B cell (primary cell): Measurements from ENCODE around the gene POLK. TPM values are rescaled to one million over a fixed set of nuclear protein-coding genes. Genes with fewer than 3 reads are reported as not detected.

Experiments used
- ATAC-seq: fragments of 200-7000 bp; cut with Tn5 transposase; one replicate; pipeline ENCODE4 v1.10.0; 2021; ENCODE audit warnings: low read depth, mild to moderate bottlenecking, moderate number of reproducible peaks, moderate library complexity
- CTCF ChIA-PET: fragments of 350-600 bp; sonication (Branson Sonifier 250); formaldehyde crosslinking; loops from one replicate; lab custom pipeline; 2021; ENCODE audit warnings: antibody characterized with exemption, inconsistent platforms; lab: Charles Lee
- POLR2A ChIA-PET: fragments of 350-600 bp; sonication (Branson Sonifier 250); formaldehyde crosslinking; loops from one replicate; lab custom pipeline; 2021; ENCODE audit warnings: antibody characterized with exemption; lab: Charles Lee
- DNase-seq: peaks from one replicate; pipeline ENCODE4 v3.0.0; 2013
- H2AFZ ChIP-seq: 2 replicates; pipeline ENCODE4 v1.6.1; 2012; ENCODE audit warnings: mild to moderate bottlenecking, low read depth, low read length; ENCODE audit not compliant: insufficient read depth, poor library complexity, severe bottlenecking
- H3K27ac ChIP-seq, 2 donors: 1 replicate in 1 of 2; 2 replicates in 1 of 2; pipeline ENCODE4 v1.5.1; 2012 to 2013; ENCODE audit warnings: low read length in 2 of 2, mild to moderate bottlenecking in 2 of 2, moderate library complexity in 1 of 2
- H3K27me3 ChIP-seq, 4 experiments: fragments of 200-600 bp in 1 of 4; sonication (generic) in 1 of 4; replicated peaks in 1 of 4; 1 replicate in 2 of 4; 2 replicates in 2 of 4; pipeline versions ENCODE4 v1.6.1 to v1.7.0; 2013 to 2016; ENCODE audit warnings: low read length in 3 of 4, mild to moderate bottlenecking in 2 of 4, mixed read lengths in 1 of 4, moderate library complexity in 1 of 4; ENCODE audit not compliant: insufficient read depth in 4 of 4, control insufficient read depth in 3 of 4; ENCODE audit errors: control extremely low read depth in 1 of 4
- H3K36me3 ChIP-seq, 2 experiments: replicated peaks in 1 of 2; 1 replicate in 1 of 2; 2 replicates in 1 of 2; pipeline versions ENCODE4 v1.6.1 to v1.7.1; 2013; ENCODE audit warnings: low read length in 1 of 2; ENCODE audit not compliant: insufficient read depth in 2 of 2, control insufficient read depth in 1 of 2; ENCODE audit errors: control extremely low read depth in 1 of 2, extremely low read depth in 1 of 2
- H3K4me1 ChIP-seq, 2 donors: fragments of 200-600 bp in 1 of 2; sonication (generic) in 1 of 2; 1 replicate in 1 of 2; 2 replicates in 1 of 2; pipeline versions ENCODE4 v1.5.1 to v1.6.1; 2013 to 2017; ENCODE audit warnings: low read length in 2 of 2; ENCODE audit not compliant: control insufficient read depth in 2 of 2, insufficient read depth in 2 of 2
- H3K4me2 ChIP-seq: replicated peaks from 2 replicates; pipeline ENCODE3; 2012; ENCODE audit warnings: mild to moderate bottlenecking, low read depth, low read length; ENCODE audit not compliant: poor library complexity, severe bottlenecking
- H3K4me3 ChIP-seq, 5 experiments: fragments of 200-600 bp in 1 of 5; sonication (generic) in 1 of 5; 1 replicate in 3 of 5; 2 replicates in 2 of 5; pipeline versions ENCODE4 v1.5.1 to v1.7.0; 2011 to 2016; ENCODE audit warnings: low read length in 4 of 5, mild to moderate bottlenecking in 4 of 5, low read depth in 2 of 5, control low read depth in 1 of 5, moderate library complexity in 1 of 5; ENCODE audit not compliant: insufficient read depth in 1 of 5; ENCODE audit errors: control extremely low read depth in 1 of 5, extremely low read depth in 1 of 5
- H3K79me2 ChIP-seq: fragments of 200-600 bp; sonication (generic); one replicate; pipeline ENCODE4 v1.6.0; 2016; ENCODE audit warnings: low read length; ENCODE audit not compliant: control insufficient read depth, insufficient read depth
- H3K9ac ChIP-seq: fragments of 200-600 bp; sonication (generic); 2 replicates; pipeline ENCODE4 v1.6.1; 2017; ENCODE audit warnings: mild to moderate bottlenecking, low read length, moderate library complexity
- H3K9me3 ChIP-seq, 3 donors: one replicate each; pipeline versions ENCODE4 v1.6.1 to v1.7.1; 2013; ENCODE audit warnings: low read length in 2 of 3; ENCODE audit not compliant: control insufficient read depth in 2 of 3, insufficient read depth in 1 of 3; ENCODE audit errors: control extremely low read depth in 1 of 3
- H4K20me1 ChIP-seq: 2 replicates; pipeline ENCODE4 v1.6.0; 2012; ENCODE audit warnings: mild to moderate bottlenecking, low read length; ENCODE audit not compliant: insufficient read depth, control insufficient read depth, poor library complexity, severe bottlenecking
- H3K27ac Mint-ChIP-seq: one replicate; pipeline ENCODE4 v1.8.0; 2021; ENCODE audit warnings: mixed read lengths
- H3K27me3 Mint-ChIP-seq: one replicate; pipeline ENCODE4 v1.8.0; 2021; ENCODE audit warnings: mixed read lengths
- H3K4me1 Mint-ChIP-seq: one replicate; pipeline ENCODE4 v1.8.0; 2021; ENCODE audit warnings: mixed read lengths
- H3K4me3 Mint-ChIP-seq: one replicate; pipeline ENCODE4 v1.8.0; 2021; ENCODE audit warnings: mixed read lengths
- H3K9me3 Mint-ChIP-seq: one replicate; pipeline ENCODE4 v1.8.0; 2022; ENCODE audit warnings: mixed read lengths; ENCODE audit not compliant: insufficient read depth
- CTCF ChIP-seq: fragments of 200-600 bp; IDR thresholded peaks from one replicate; pipeline ENCODE4 v1.8.0; 2022; ENCODE audit warnings: antibody characterized with exemption, mild to moderate bottlenecking
- EZH2 ChIP-seq: IDR thresholded peaks from 2 replicates; pipeline ENCODE4 v1.6.1; 2012; ENCODE audit warnings: borderline replicate concordance, low read depth, mild to moderate bottlenecking, moderate library complexity, low read length; ENCODE audit not compliant: insufficient read depth, poor library complexity, severe bottlenecking
- WGBS: methylation state at CpG from one replicate; pipeline ENCODE4 v1.1.5; 2013; ENCODE audit warnings: missing lambda C conversion rate; ENCODE audit not compliant: insufficient coverage; 5-methylcytosine and 5-hydroxymethylcytosine counted together
- intact Hi-C: fragments of 100-400 bp; cut with micrococcal nuclease; formaldehyde crosslinking; loops from one replicate; pipeline ENCODE4 v1.10.0; 2022
- polyA plus RNA-seq: library from polyadenylated mRNA; depleted of rRNA; stranded (reverse); fragments of >200 nt; gene quantifications from 2 replicates; pipeline ENCODE4 v1.2.3, GENCODE V29; 2012
- total RNA-seq, 2 donors: library from RNA; stranded (reverse); fragments of 120-200 nt in 1 of 2; gene quantifications; 1 replicate in 1 of 2; 2 replicates in 1 of 2; pipeline versions ENCODE4 v1.2.3 to v1.2.4, GENCODE V29; 2013 to 2022

The POLK gene
- total and polyA plus RNA-seq, 2 donors (not counting 1 experiment from before 2014, with no cell fraction given), result 13.8 to 41.6 TPM

DNA sequence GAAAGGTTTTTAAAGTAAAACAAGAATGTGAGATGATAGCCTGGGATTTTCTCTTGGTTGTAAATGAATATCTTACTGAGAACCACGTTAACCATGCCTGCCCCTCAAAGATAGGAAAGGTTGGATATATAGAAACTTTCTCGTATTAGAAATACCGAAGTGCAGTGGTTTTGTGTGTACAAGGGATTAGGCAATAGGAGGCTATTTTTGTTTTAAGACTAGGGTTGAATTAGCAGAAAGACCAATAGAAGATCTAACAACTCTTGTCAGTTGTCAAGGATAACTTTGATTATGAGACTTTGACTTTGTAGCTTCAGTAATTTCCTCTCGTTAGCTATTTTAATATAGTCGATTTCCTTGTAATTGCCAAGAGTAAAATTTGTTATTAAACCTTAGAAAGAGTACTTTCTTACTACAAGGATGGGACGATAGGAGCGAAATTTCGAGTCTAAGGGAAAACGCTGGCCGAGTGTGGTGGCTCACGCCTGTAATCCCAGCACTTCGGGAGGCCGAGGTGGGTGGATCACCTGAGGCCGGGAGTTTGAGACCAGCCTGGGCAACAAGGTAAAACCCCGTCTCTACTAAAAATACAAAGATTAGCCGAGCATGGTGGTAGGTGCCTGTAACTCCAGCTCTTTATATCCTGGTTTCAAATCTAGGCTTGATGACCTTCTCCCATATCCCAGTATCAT lies 838 bp downstream of the POLK start:
- ATAC-seq, result no peak
- H3K36me3 ChIP-seq, result no peaks in the 10 kb centered on the region
- Mint-ChIP-seq H3K27ac (peak overlapping the region; percentile 93), H3K4me3 (peak overlapping the region; percentile 93), H3K27me3 (no peaks in the 10 kb centered on the region), H3K9me3 (peaks cover 3% of the 10 kb centered on the region), H3K4me1 (peaks cover 68% of the 10 kb centered on the region)
- ChIA-PET POLR2A (interaction anchor here (1.5 kb wide), 1 partner anchor 14 kb away, joined by 7 read pairs; no protein-coding TSS in a partner anchor), CTCF (interaction anchor here (1.0 kb wide), 1 partner anchor 63 kb away, joined by 3 read pairs; no protein-coding TSS in a partner anchor)
- intact Hi-C loops, result loop anchor here (1.0 to 10.0 kb wide), 6 partner anchors 12 to 1948 kb away; partner anchors contain the start of genes ANKRA2, GFM2, HEXB and IQGAP2
- peak overlapping the region; percentile 92 for H3K4me2 ChIP-seq
- DNase-seq, result no peak
- H3K4me1 ChIP-seq, result peaks cover 44 to 50% of the 10 kb centered on the region in 2 donors
- peaks cover 11% of the 10 kb centered on the region for H4K20me1 ChIP-seq
- TF ChIP-seq CTCF (no peak), EZH2 (no peak)
- H3K9ac ChIP-seq, result peak overlapping the region; percentile 83
- no peaks in the 10 kb centered on the region for H3K27me3 ChIP-seq
- H3K9me3 ChIP-seq, result no peaks in the 10 kb centered on the region
- WGBS, result 55% methylated on average over 2 of the region's 16 CpGs
- peak overlapping the region; percentile 85 for H2AFZ ChIP-seq
- H3K79me2 ChIP-seq, result peaks cover 95% of the 10 kb centered on the region
- H3K4me3 ChIP-seq, result peak overlapping the region; percentile 53 to 83 (median 80)
- peak overlapping the region; percentile 74 to 79 for H3K27ac ChIP-seq

DNA sequence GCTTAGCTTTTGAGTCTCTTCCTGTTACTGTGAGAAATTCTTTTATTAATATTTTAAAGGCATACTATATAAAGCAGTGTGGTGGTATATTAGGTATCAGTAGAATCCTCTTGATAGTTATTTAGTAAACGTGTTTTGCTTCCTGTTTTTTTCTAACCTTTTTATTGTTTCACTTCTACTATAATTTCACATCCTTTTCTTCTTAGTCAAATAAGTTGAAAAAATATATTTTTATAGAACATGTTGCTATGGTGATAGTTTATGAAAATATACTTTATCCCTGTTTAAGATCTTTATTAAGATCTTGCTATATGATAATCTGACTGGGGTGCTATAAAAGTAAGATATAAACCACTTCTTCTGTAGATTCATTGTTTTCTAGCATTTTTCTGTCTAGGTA lies 2.1 kb downstream of the POLK start:
- Mint-ChIP-seq H3K27me3 (no peaks in the 10 kb centered on the region), H3K9me3 (no peaks in the 10 kb centered on the region), H3K4me3 (peak overlapping the region; percentile 41), H3K27ac (peak overlapping the region; percentile 24), H3K4me1 (peaks cover 63% of the 10 kb centered on the region)
- Histone ChIP-seq H2AFZ (no peak overlapping the region), H3K4me3 (peak overlapping the region in 1 of 5 experiments; percentile 11), H4K20me1 (peaks cover 7% of the 10 kb centered on the region), H3K4me2 (peak overlapping the region; percentile 92), H3K27ac (peak overlapping the region; percentile 40 to 77), H3K4me1 (peaks cover 43 to 50% of the 10 kb centered on the region in 2 donors), H3K9ac (peak overlapping the region; percentile 12), H3K79me2 (peaks cover 95% of the 10 kb centered on the region), H3K27me3 (no peaks in the 10 kb centered on the region), H3K9me3 (no peaks in the 10 kb centered on the region), H3K36me3 (no peaks in the 10 kb centered on the region)
- intact Hi-C loops, result loop anchor here (5.0 to 10.0 kb wide), 5 partner anchors 53 to 1949 kb away; partner anchors contain the start of genes ANKRA2, GFM2, HEXB and IQGAP2
- ChIA-PET POLR2A (no interaction called here), CTCF (no interaction called here)
- WGBS, result no CpG with 5 or more reads among the region's 1 CpG
- ATAC-seq (no peak), DNase-seq (peak; percentile 35)
- no peak for TF ChIP-seq EZH2
- TF ChIP-seq CTCF, result no peak
